Measurements from ENCODE around the gene GBP3. TPM values are rescaled to one million over a fixed set of nuclear protein-coding genes. Genes with fewer than 3 reads are reported as not detected.

The GBP3 gene
- total RNA-seq, 4 donors from 2014 or later = 11.2 to 38.6 (median 20.5) TPM

GRCh38 chr1:88961081-88961480, 61.6 kb downstream of the GBP3 start:
- H3K36me3 ChIP-seq = no peaks in the 10 kb centered on the region
- intact Hi-C loops (cut with DNase I; ENCODE audit: low total_unique reads) = no loop called here
- DNase-seq = no peak
- no peak overlapping the region for H3K4me3 ChIP-seq
- no peaks in the 10 kb centered on the region for H3K9me3 ChIP-seq
- H3K27ac ChIP-seq = no peak overlapping the region
- no peaks in the 10 kb centered on the region for H3K27me3 ChIP-seq
- H3K4me1 ChIP-seq = no peaks in the 10 kb centered on the region
- no peak for TF ChIP-seq POLR2A (IDR thresholded peaks at IDR 0.05)
- TF ChIP-seq CTCF (IDR thresholded peaks at IDR 0.05) = no peak

Small RNA genes lying within 50 kb of the gene (small RNA-seq; reads per million reads assigned to genes)
- not detected for gene RF00019

Other genes starting within 250 kb of the GBP3 start
- gene GTF2B, start 131.3 kb downstream of the GBP3 start, total RNA-seq = 10 to 100 TPM; 21.5 to 63.2 (median 42.0) TPM
- gene KYAT3, start 30.2 kb downstream of the GBP3 start, total RNA-seq = 10 to 100 TPM in 3 of 4 donors, 1 to 10 TPM in 1; 8.5 to 36.3 (median 27.8) TPM
- gene RBMXL1, start 30.2 kb downstream of the GBP3 start, total RNA-seq = 10 to 100 TPM; 20.0 to 27.1 (median 22.5) TPM
- 10 to 100 TPM; 57.9 to 86.6 (median 78.5) TPM for gene GBP1, start 42.3 kb upstream of the GBP3 start, total RNA-seq
- 10 to 100 TPM; 18.4 to 95.0 (median 50.5) TPM for gene GBP2, start 103.2 kb upstream of the GBP3 start, total RNA-seq
- gene GBP7, start 153.1 kb upstream of the GBP3 start, total RNA-seq = not detected
- 10 to 100 TPM; 11.1 to 99.4 (median 18.3) TPM for gene GBP4, start 176.1 kb upstream of the GBP3 start, total RNA-seq
- gene GBP5, start 250.0 kb upstream of the GBP3 start, total RNA-seq = 1 to 10 TPM in 1 of 4 donors, under 1 TPM in 2, not detected in 1; 0.26 to 1.6 (median 0.83) TPM